Colonic mucosa (tissue), 4 donors: ENCODE data around the gene PFKP. TPM values are rescaled to one million over a fixed set of nuclear protein-coding genes. Genes with fewer than 3 reads are reported as not detected.

Source experiments
- DNase-seq: peaks from one replicate; pipeline ENCODE4 v3.0.0-alpha.2; 2020
- H3K27ac ChIP-seq: fragments of 200-600 bp; one replicate; pipeline ENCODE4 v1.8.0; 2021
- H3K27me3 ChIP-seq: fragments of 200-600 bp; one replicate; pipeline ENCODE4 v1.8.0; 2021
- H3K36me3 ChIP-seq: fragments of 200-600 bp; one replicate; pipeline ENCODE4 v1.8.0; 2021
- H3K4me1 ChIP-seq: fragments of 200-600 bp; one replicate; pipeline ENCODE4 v1.8.0; 2021; ENCODE audit warnings: mild to moderate bottlenecking
- H3K4me3 ChIP-seq: fragments of 200-600 bp; one replicate; pipeline ENCODE4 v1.8.0; 2021
- H3K9ac ChIP-seq, 2 donors: one replicate each; pipeline ENCODE4 v1.7.0; 2013; ENCODE audit warnings: control low read depth in 2 of 2, low read depth in 2 of 2, low read length in 2 of 2
- H3K9me3 ChIP-seq: fragments of 200-600 bp; one replicate; pipeline ENCODE4 v1.8.0; 2021
- intact Hi-C: fragments of 100-400 bp; cut with DNase I; formaldehyde crosslinking; loops from one replicate; pipeline ENCODE4 v1.14.1; 2022
- total RNA-seq, 2 donors: library from RNA; stranded (reverse); fragmentation: NEBNext Ultra II Directional in 1 of 2; extraction: Animal tissue kit (Norgen Biotek cat#: 25700) in 1 of 2; gene quantifications; one replicate each; pipeline ENCODE4 v1.2.1, GENCODE V29; 2021
- TF ChIP-seq, protein P1 (sequence below): fragments of 200-600 bp; IDR thresholded peaks from one replicate; pipeline ENCODE4 v1.8.0; 2022; ENCODE audit warnings: antibody characterized with exemption, mild to moderate bottlenecking
- donor health status: healthy.
- donor health status: DM: no; HTN: no; CAD: no.
- donor health status: DM: no; HTN: no; CAD: no.

Gene PFKP
- total RNA-seq, 2 donors from 2014 or later, result 134 to 209 TPM

DNA sequence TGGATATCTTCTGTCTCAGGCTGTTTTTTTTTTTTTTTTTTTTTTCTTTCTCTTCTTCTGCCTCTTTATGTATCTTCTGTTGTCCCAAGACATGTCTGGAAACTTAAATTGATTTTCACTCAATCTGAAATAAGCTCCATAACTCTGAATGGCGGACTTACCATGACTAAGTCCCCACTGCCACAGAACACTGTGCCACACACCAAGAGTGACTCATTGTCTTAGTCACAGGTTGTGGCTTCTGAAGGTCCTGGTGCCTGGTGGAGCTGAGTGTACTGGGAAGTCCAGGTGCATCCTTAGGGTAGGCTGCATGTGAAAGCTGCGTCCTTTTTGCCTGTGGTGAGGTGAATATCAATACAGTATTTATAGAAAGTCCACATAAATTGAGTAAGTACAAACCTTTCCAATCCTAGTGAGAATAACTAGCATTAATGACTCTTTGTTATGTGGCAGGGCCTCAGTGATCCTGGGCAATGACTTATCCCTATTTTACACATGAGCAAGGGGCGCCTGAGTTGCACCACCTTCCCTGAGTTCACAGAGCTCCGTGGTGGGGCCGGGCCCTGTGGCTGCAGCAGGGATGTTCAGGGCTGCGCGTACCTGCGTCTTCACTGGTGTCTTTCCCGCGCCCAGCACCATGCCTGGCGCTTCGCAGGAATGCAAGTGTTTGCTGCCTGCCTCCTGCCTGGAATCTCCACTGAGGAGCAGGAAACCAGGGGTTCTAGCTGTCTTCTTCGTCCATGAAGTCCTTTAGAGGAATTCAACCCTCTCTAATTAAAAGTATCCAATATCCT is 4.3 kb downstream of the PFKP start:
- H3K36me3 ChIP-seq, result no peaks in the 10 kb centered on the region
- no peak overlapping the region for H3K9ac ChIP-seq
- no peaks in the 10 kb centered on the region for H3K4me1 ChIP-seq
- no peaks in the 10 kb centered on the region for H3K9me3 ChIP-seq
- TF ChIP-seq, protein P1, sequence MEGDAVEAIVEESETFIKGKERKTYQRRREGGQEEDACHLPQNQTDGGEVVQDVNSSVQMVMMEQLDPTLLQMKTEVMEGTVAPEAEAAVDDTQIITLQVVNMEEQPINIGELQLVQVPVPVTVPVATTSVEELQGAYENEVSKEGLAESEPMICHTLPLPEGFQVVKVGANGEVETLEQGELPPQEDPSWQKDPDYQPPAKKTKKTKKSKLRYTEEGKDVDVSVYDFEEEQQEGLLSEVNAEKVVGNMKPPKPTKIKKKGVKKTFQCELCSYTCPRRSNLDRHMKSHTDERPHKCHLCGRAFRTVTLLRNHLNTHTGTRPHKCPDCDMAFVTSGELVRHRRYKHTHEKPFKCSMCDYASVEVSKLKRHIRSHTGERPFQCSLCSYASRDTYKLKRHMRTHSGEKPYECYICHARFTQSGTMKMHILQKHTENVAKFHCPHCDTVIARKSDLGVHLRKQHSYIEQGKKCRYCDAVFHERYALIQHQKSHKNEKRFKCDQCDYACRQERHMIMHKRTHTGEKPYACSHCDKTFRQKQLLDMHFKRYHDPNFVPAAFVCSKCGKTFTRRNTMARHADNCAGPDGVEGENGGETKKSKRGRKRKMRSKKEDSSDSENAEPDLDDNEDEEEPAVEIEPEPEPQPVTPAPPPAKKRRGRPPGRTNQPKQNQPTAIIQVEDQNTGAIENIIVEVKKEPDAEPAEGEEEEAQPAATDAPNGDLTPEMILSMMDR, result no peak
- DNase-seq, result no peak
- H3K27me3 ChIP-seq, result peaks cover 6% of the 10 kb centered on the region
- no peak overlapping the region for H3K4me3 ChIP-seq
- no peak overlapping the region for H3K27ac ChIP-seq
- intact Hi-C loops, result no loop called here

DNA sequence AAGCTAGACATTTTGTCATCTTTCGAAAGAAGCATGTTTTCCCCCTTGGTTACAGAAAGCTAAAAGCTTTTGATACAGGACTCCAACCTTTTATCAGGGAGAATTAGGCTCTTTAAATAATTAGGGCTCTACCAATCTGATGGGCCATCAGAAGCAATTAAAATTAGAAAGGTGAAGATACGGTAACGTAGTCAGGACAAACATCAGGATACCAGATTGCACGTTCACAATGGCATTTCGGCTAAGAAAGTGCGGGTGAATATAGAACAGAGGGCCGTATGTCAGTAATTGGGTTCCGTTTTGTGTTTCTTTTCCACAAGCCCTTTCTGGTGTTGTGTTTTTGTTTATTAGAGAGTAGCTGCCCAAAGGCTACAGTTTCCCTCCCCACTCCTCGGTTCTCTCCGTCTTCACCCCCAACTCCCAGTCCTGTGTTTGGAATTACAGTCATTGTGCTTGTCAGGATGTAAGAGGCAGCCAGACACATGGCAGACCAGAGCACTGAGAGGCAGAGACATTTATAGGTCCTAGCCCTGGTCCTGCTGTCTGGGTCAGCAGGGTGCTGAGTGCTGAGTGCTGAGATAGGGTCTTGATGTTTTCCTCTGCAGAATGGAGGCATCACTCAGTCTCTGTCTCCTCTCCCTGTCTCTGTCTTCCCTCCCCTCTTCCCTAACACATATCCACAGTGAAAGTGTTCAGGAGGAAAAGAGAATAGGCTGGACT is 5.5 kb downstream of the PFKP start:
- H3K36me3 ChIP-seq, result no peaks in the 10 kb centered on the region
- no peaks in the 10 kb centered on the region for H3K27me3 ChIP-seq
- TF ChIP-seq, protein P1, result no peak
- no peak for DNase-seq
- no peaks in the 10 kb centered on the region for H3K4me1 ChIP-seq
- H3K9me3 ChIP-seq, result no peaks in the 10 kb centered on the region
- no peak overlapping the region for H3K9ac ChIP-seq
- no peak overlapping the region for H3K4me3 ChIP-seq
- H3K27ac ChIP-seq, result no peak overlapping the region
- intact Hi-C loops, result no loop called here

DNA sequence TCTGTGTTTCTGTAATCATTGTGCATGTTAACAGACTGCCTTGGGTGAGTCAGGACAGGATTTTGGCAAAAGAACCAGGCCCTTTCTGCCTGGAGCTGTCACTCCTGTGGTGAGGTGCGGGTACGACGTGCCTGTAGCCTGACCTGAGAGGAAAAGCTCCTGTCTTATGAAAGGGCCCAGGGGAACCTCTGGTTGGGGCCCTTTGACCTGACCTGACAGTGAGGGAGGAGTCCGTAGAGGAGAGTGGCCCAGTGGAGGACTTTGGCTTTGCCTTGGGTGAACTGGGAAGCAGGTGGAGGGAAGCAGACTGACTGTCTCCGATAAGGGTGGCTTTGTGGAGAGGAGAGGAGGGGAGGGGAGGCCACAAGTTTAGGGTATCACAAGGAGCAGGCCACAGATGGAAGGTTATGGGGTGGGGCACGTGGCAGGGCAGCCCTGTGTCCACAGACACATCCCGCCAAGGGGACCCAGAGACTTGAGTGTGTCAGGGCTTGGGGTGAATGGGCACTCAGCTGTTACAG is 6.9 kb downstream of the PFKP start:
- H3K4me3 ChIP-seq, result no peak overlapping the region
- TF ChIP-seq, protein P1, result no peak
- H3K27ac ChIP-seq, result no peak overlapping the region
- H3K9me3 ChIP-seq, result no peaks in the 10 kb centered on the region
- H3K36me3 ChIP-seq, result no peaks in the 10 kb centered on the region
- intact Hi-C loops, result no loop called here
- no peak for DNase-seq
- H3K4me1 ChIP-seq, result no peaks in the 10 kb centered on the region
- H3K27me3 ChIP-seq, result no peaks in the 10 kb centered on the region
- H3K9ac ChIP-seq, result no peak overlapping the region

DNA sequence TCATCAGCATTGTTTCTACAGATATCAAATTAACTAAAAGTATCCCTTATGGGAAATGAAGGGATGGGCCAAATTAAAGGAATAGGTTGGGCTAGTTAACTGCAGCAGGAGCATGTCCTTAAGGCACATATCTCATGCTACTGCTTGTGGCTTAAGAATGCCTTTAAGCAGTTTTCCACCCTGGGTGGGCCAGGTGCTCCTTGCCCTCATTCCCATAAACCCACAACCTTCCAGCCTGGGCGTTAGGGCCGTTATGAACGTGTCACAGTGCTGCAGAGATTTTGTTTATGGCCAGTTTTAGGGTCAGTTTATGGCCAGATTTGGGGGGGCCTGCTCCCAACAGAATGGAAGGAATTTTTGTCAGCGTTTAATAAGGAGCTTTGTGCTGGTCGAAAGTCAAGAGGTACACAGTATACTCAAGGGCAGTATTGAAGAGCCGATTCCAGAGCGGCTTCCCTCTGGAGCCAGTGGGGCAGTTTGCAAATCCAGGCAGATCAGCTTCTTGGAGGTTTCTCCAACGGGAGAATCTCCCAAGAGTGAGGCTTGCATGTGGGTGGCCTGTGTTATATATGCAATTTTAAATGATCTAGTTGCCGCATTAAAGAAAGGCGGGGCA is 7.7 kb downstream of the PFKP start:
- no peaks in the 10 kb centered on the region for H3K36me3 ChIP-seq
- no peaks in the 10 kb centered on the region for H3K9me3 ChIP-seq
- no peak overlapping the region for H3K4me3 ChIP-seq
- no peak overlapping the region for H3K27ac ChIP-seq
- no peak overlapping the region for H3K9ac ChIP-seq
- intact Hi-C loops, result no loop called here
- TF ChIP-seq, protein P1, result no peak
- no peak for DNase-seq
- H3K27me3 ChIP-seq, result no peaks in the 10 kb centered on the region
- H3K4me1 ChIP-seq, result no peaks in the 10 kb centered on the region

DNA sequence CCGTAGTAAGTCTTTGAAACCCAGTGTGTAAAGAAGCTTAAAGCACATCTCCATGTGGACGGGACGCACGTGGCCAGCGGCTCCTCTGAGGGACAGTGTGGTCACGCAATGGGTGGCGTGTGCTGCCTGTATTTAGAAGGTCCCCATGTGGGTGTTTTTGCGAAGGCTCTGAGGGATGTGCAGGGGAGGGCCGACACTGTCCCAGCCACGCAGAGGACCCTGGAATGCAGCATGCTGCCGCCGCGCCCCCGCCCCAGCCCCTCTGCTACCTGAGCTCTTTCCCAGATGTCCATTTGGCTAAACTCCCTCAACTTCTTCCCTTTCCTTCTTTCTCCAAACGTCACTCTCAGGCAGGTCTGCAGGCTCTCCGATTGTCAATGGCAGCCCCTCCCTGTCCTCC is 8.8 kb downstream of the PFKP start:
- DNase-seq, result no peak
- TF ChIP-seq, protein P1, result no peak
- Histone ChIP-seq H3K27ac (no peak overlapping the region), H3K9ac (no peak overlapping the region), H3K4me3 (no peak overlapping the region), H3K9me3 (no peaks in the 10 kb centered on the region), H3K27me3 (no peaks in the 10 kb centered on the region), H3K4me1 (no peaks in the 10 kb centered on the region), H3K36me3 (no peaks in the 10 kb centered on the region)
- intact Hi-C loops, result no loop called here
